ENCODE measurements around the gene SF3A2.

DNA sequence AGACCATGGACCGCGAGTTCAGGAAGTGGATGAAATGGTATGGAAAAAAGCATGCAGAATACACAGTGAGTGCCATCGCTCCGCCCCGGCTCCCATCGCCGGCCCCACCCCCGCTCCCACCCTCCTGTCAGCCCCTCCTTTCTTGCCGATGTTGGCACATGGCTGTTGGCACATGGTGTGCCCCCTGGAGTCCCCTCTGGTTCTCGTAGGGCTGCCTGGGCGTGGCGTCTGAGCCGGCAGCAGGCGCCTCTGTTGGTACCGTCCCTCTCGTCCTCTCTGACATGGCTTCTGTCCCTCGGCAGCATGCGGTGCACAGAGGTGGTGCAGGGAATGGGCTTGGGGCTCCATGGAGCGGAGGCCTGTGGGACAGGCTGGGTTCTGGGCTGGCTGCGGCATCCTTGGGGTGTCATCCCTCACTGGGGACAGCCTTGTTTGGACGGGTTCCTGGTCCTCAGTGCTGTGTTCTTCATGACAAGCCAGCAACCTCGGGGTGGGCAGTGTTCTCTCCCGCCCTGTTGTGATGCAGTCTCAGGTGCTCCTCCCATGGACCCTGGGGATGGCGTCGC lies 42.0 kb upstream of the SF3A2 start:
- TF ChIP-seq POLR2A (IDR thresholded peaks at IDR 0.05) = no peak
- TF ChIP-seq CTCF (IDR thresholded peaks at IDR 0.05 in 8 of 11, conservative IDR thresholded peaks at IDR 0.05 in 3 of 11) = no peak
